Calu3 (cell line): ENCODE results near the gene BDH1. TPM values are rescaled to one million over a fixed set of nuclear protein-coding genes. Genes with fewer than 3 reads are reported as not detected.

ENCODE experiments used
- BruUV-seq: library from RNA; stranded (reverse); fragments of 400-500 nt; replicated peaks from 2 replicates; lab custom pipeline; 2021; lab: Mats Ljungman, UMichigan
- CTCF ChIA-PET: fragments of 300-600 bp; sonication (Branson Sonifier 250); formaldehyde crosslinking; loops from one replicate; lab custom pipeline; 2022; ENCODE audit warnings: antibody characterized with exemption; lab: Charles Lee
- DNase-seq: peaks from one replicate; pipeline ENCODE4 v3.0.0; 2022
- H3K27ac Mint-ChIP-seq: one replicate; pipeline ENCODE4 v1.8.0; 2022; ENCODE audit warnings: mixed read lengths; ENCODE audit not compliant: unreplicated experiment
- H3K27me3 Mint-ChIP-seq: one replicate; pipeline ENCODE4 v1.8.0; 2022; ENCODE audit warnings: mixed read lengths; ENCODE audit not compliant: unreplicated experiment
- H3K36me3 Mint-ChIP-seq: one replicate; pipeline ENCODE4 v1.8.0; 2022; ENCODE audit warnings: mild to moderate bottlenecking, moderate library complexity, mixed read lengths; ENCODE audit not compliant: insufficient read depth, unreplicated experiment
- H3K4me1 Mint-ChIP-seq: one replicate; pipeline ENCODE4 v1.8.0; 2022; ENCODE audit warnings: mild to moderate bottlenecking, low read depth, mixed read lengths; ENCODE audit not compliant: unreplicated experiment
- H3K4me3 Mint-ChIP-seq: one replicate; pipeline ENCODE4 v1.8.0; 2022; ENCODE audit warnings: mild to moderate bottlenecking, low read depth, moderate library complexity, mixed read lengths; ENCODE audit not compliant: unreplicated experiment
- H3K9me3 Mint-ChIP-seq: one replicate; pipeline ENCODE4 v1.8.0; 2022; ENCODE audit warnings: low read depth, mixed read lengths; ENCODE audit not compliant: unreplicated experiment
- CTCF ChIP-seq: fragments of 200-600 bp; IDR thresholded peaks from one replicate; pipeline ENCODE4 v1.8.0; 2022; ENCODE audit warnings: antibody characterized with exemption; ENCODE audit not compliant: unreplicated experiment
- intact Hi-C: fragments of 100-400 bp; cut with micrococcal nuclease; formaldehyde crosslinking; loops from one replicate; pipeline ENCODE4 v1.10.0; 2022; ENCODE audit not compliant: unreplicated experiment
- total RNA-seq: library from RNA; stranded (reverse); gene quantifications from 2 replicates; pipeline ENCODE4 v1.2.3, GENCODE V29; 2022

BDH1 gene
- total RNA-seq, 1 experiment from 2014 or later, result 49.0 TPM

GRCh38 chr3:197513953-197514785 lies 41.6 kb downstream of the BDH1 start:
- Mint-ChIP-seq H3K4me3 (no peak overlapping the region), H3K27ac (no peak overlapping the region), H3K9me3 (no peaks in the 10 kb centered on the region), H3K36me3 (peaks cover 30% of the 10 kb centered on the region), H3K27me3 (no peaks in the 10 kb centered on the region), H3K4me1 (peaks cover 35% of the 10 kb centered on the region)
- intact Hi-C loops, result no loop called here
- CTCF ChIA-PET, result no interaction called here
- TF ChIP-seq CTCF, result no peak
- DNase-seq, result no peak
- BruUV-seq, result no TSS peak

DNA sequence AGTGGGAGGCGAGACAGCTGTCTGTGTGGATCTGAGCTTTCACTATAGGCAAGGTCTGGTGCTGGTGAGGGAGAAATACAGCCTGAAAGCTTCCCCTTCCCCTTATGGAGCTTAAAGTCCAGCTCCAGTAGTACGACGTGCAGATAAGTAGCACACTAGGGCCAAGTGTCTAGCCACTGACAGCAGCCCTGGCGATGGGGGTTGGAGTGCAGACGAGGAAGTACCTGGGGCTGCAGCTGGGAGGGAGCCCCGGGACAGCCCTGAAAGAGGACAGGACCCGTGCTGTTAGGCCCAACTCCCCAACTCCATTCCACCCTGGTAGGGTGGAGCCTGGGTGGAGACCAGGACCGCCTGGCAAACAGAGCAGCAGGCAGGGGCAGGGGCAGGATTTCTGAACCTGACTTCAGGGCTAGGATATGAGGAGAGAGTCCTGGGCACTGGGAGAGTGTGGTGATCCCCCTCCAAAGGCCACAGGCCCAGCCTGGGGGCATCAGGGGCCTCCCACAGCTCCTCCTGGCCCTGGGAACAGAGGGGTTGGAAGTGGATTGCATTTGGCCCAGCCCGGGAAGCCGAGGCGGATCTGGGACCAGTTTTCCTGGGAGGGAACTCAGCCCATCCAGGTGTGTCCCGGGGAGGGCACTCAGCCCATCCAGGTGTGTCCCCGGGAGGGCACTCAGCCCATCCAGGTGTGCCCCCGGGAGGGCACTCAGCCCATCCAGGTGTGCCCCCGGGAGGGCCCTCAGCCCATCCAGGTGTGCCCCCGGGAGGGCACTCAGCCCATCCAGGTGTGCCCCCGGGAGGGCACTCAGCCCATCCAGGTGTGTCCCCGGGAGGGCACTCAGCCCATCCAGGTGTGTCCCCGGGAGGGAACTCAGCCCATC lies 42.8 kb downstream of the BDH1 start:
- CTCF ChIA-PET, result no interaction called here
- Mint-ChIP-seq H3K4me1 (peaks cover 29% of the 10 kb centered on the region), H3K9me3 (no peaks in the 10 kb centered on the region), H3K27ac (no peak overlapping the region), H3K36me3 (peaks cover 30% of the 10 kb centered on the region), H3K27me3 (no peaks in the 10 kb centered on the region), H3K4me3 (no peak overlapping the region)
- no peak for TF ChIP-seq CTCF
- BruUV-seq, result no TSS peak
- no peak for DNase-seq
- intact Hi-C loops, result no loop called here

DNA sequence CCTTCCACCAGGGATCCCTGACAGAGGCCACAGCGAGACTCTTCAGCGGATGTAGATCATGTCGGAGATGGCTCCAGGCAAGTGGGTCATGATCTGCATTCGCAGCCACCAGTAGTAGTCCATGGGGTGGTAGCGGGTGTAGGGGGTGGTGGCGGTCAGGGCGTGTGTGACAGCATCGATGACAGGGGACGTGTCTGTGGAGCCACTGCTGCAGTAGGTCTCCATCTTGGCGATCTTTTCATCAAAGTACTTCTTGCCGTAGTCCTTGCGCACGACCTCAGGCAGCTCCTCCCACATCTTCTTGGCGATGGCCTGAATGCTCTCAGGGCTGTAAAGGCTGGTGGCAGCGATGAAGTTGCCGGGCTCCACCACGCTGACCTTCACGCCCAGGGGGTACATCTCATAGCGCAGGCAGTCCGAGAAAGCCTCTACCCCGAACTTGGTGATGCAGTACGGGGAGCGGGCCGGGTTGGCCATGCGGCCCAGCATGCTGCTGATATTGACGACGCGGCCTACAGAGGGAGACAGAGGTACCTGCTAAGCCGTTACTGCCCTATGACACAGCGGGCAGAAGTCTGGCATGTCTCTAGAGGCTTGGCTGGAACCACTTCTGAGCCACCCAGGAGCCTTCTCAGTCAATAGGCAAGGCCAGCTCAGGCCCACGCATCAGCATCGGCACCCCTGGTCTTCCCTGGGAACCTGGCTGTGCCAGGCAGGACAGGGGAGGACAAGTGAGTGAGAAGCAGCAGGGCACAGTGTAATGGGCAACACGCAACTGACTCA lies 43.7 kb downstream of the BDH1 start:
- TF ChIP-seq CTCF, result no peak
- intact Hi-C loops, result no loop called here
- Mint-ChIP-seq H3K27me3 (no peaks in the 10 kb centered on the region), H3K4me3 (no peak overlapping the region), H3K27ac (no peak overlapping the region), H3K9me3 (no peaks in the 10 kb centered on the region), H3K4me1 (peaks cover 29% of the 10 kb centered on the region), H3K36me3 (peaks cover 29% of the 10 kb centered on the region)
- CTCF ChIA-PET, result no interaction called here
- no TSS peak for BruUV-seq
- DNase-seq, result no peak

- no peak for DNase-seq
- no TSS peak for BruUV-seq
- H3K36me3 Mint-ChIP-seq, result peaks cover 20% of the 10 kb centered on the region
- CTCF ChIA-PET, result no interaction called here
- H3K27me3 Mint-ChIP-seq, result no peaks in the 10 kb centered on the region
- H3K4me3 Mint-ChIP-seq, result no peak overlapping the region
- H3K9me3 Mint-ChIP-seq, result no peaks in the 10 kb centered on the region
- TF ChIP-seq CTCF, result no peak
- no peak overlapping the region for H3K27ac Mint-ChIP-seq
- H3K4me1 Mint-ChIP-seq, result peaks cover 19% of the 10 kb centered on the region
- intact Hi-C loops, result no loop called here
These were observed 44.6 kb downstream of the BDH1 start for GRCh38 chr3:197511130-197511529.
